Measurements from ENCODE around the gene TRAPPC8.

DNA sequence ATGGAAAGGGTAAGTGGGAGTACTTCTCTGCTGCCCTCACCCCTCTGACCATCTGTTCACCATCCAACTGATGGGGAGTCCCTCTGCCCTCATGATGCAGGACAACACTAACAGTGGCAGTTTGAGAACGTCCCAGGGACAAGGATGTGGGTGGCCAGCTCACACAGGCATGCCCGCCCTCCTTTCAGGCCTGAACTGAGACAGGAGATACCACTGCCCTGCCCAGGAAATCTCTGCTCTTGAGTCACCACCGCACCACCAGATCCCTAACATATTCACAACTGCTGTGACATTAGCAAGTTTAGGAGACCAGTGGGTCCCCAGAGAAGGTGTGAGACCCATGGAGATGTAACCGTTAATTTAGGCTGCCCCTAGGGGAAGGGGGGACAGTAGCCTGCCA is 66.2 kb downstream of the TRAPPC8 start:
- TF ChIP-seq, protein P1, sequence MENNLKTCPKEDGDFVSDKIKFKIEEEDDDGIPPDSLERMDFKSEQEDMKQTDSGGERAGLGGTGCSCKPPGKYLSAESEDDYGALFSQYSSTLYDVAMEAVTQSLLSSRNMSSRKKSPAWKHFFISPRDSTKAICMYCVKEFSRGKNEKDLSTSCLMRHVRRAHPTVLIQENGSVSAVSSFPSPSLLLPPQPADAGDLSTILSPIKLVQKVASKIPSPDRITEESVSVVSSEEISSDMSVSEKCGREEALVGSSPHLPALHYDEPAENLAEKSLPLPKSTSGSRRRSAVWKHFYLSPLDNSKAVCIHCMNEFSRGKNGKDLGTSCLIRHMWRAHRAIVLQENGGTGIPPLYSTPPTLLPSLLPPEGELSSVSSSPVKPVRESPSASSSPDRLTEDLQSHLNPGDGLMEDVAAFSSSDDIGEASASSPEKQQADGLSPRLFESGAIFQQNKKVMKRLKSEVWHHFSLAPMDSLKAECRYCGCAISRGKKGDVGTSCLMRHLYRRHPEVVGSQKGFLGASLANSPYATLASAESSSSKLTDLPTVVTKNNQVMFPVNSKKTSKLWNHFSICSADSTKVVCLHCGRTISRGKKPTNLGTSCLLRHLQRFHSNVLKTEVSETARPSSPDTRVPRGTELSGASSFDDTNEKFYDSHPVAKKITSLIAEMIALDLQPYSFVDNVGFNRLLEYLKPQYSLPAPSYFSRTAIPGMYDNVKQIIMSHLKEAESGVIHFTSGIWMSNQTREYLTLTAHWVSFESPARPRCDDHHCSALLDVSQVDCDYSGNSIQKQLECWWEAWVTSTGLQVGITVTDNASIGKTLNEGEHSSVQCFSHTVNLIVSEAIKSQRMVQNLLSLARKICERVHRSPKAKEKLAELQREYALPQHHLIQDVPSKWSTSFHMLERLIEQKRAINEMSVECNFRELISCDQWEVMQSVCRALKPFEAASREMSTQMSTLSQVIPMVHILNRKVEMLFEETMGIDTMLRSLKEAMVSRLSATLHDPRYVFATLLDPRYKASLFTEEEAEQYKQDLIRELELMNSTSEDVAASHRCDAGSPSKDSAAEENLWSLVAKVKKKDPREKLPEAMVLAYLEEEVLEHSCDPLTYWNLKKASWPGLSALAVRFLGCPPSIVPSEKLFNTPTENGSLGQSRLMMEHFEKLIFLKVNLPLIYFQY (CRISPR knock-in tag; IDR thresholded peaks at IDR 0.05; ENCODE audit: borderline replicate concordance) = no peak
- no peak for TF ChIP-seq ZFX (CRISPR knock-in tag; IDR thresholded peaks at IDR 0.05; ENCODE audit: low read depth)
- no peak for TF ChIP-seq TAF1 (CRISPR knock-in tag; IDR thresholded peaks at IDR 0.05)
- TF ChIP-seq, protein P2, sequence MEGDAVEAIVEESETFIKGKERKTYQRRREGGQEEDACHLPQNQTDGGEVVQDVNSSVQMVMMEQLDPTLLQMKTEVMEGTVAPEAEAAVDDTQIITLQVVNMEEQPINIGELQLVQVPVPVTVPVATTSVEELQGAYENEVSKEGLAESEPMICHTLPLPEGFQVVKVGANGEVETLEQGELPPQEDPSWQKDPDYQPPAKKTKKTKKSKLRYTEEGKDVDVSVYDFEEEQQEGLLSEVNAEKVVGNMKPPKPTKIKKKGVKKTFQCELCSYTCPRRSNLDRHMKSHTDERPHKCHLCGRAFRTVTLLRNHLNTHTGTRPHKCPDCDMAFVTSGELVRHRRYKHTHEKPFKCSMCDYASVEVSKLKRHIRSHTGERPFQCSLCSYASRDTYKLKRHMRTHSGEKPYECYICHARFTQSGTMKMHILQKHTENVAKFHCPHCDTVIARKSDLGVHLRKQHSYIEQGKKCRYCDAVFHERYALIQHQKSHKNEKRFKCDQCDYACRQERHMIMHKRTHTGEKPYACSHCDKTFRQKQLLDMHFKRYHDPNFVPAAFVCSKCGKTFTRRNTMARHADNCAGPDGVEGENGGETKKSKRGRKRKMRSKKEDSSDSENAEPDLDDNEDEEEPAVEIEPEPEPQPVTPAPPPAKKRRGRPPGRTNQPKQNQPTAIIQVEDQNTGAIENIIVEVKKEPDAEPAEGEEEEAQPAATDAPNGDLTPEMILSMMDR (CRISPR knock-in tag; IDR thresholded peaks at IDR 0.05) = no peak
- TF ChIP-seq, protein P3, sequence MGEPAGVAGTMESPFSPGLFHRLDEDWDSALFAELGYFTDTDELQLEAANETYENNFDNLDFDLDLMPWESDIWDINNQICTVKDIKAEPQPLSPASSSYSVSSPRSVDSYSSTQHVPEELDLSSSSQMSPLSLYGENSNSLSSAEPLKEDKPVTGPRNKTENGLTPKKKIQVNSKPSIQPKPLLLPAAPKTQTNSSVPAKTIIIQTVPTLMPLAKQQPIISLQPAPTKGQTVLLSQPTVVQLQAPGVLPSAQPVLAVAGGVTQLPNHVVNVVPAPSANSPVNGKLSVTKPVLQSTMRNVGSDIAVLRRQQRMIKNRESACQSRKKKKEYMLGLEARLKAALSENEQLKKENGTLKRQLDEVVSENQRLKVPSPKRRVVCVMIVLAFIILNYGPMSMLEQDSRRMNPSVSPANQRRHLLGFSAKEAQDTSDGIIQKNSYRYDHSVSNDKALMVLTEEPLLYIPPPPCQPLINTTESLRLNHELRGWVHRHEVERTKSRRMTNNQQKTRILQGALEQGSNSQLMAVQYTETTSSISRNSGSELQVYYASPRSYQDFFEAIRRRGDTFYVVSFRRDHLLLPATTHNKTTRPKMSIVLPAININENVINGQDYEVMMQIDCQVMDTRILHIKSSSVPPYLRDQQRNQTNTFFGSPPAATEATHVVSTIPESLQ (CRISPR knock-in tag; conservative IDR thresholded peaks at IDR 0.05) = no peak
